ENCODE data around the gene CCDC146.
"Not testable (repeated sequence)": the region's sequence is repeated elsewhere in the genome, so short reads cannot be mapped to it uniquely, and the experiment has no call there.

The CCDC146 gene, protein sequence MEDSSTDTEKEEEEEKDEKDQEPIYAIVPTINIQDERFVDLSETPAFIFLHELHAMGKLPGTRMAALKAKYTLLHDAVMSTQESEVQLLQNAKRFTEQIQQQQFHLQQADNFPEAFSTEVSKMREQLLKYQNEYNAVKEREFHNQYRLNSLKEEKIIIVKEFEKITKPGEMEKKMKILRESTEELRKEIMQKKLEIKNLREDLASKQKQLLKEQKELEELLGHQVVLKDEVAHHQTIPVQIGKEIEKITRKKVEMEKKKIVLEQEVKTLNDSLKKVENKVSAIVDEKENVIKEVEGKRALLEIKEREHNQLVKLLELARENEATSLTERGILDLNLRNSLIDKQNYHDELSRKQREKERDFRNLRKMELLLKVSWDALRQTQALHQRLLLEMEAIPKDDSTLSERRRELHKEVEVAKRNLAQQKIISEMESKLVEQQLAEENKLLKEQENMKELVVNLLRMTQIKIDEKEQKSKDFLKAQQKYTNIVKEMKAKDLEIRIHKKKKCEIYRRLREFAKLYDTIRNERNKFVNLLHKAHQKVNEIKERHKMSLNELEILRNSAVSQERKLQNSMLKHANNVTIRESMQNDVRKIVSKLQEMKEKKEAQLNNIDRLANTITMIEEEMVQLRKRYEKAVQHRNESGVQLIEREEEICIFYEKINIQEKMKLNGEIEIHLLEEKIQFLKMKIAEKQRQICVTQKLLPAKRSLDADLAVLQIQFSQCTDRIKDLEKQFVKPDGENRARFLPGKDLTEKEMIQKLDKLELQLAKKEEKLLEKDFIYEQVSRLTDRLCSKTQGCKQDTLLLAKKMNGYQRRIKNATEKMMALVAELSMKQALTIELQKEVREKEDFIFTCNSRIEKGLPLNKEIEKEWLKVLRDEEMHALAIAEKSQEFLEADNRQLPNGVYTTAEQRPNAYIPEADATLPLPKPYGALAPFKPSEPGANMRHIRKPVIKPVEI

DNA sequence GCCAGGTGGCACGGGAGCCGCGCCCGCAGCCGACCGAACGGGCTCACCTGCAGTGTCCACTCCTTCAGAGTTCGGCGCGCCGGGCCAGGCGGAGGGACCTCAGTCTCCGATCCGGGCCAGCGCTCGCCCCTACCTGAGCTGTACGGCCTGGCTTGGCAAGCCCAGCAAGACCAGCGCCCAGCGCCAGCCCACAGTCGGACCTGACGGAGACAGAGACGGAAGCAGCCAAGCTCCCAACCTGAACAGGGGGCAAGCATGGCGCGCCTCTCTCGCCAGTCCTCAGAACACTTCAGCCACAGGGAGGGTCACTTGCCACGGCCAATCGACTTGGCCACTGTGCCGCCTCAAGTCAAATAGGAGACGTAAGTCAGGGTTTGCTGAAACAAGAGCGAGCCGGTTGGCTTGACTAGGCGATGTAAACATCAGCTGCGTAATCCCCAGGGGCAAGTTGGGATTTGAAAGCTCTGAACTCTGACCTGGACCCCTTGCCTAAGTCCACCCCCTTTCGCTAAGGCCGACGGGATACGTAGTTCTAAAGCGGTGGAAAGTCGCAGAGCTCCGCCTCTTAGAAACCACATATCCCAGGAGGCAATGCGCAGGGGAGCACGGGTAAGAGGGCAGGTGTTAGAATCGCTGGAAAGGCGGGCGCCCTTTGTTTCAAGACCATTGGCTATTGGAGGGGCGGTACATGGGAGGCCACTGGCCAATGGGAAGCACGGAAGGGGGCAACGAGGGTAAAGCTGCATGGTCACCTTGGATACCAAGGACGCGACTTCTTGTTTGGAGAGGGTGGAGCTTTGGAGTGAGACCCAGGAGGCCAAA lies at the start of gene CCDC146:
TSS of gene CCDC146 (plus strand) at position 756 of the 822 bp plus-strand sequence. CDS start 45,054 bp downstream, outside the sequence.
- DNase-seq (ENCODE audit: low read depth in 2 of 2): peak; percentile 89 to 90

DNA sequence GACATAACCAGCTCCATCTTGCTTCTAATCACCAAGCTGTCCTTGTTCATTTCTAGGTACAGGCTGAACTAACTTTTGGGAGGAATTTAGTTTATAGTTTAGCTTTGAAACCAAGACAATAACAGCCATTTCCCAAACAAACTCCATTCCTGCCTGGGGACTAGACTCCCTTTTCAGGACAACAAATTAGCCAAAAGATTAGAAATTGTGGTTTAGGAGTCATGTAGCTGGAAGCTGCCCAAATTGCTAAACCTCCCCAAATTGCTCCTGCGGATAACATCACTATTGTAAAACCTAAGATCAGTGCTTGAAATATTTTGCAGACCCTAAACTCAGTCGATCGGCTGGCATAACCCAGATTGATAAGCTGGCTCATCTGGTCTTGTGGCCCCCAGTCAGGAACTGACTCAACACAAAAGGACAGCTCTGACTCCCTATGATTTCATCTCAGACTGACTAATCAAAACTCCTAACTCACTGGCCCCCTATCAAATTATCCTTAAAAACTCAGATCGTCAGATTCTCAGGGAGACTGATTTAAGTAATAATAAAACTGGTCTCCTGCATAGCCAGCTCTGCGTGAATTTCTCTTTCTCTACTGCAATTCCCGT lies 47.5 kb upstream of the CCDC146 start:
- DNase-seq (ENCODE audit: low read depth in 2 of 2): not testable (repeated sequence)

DNA sequence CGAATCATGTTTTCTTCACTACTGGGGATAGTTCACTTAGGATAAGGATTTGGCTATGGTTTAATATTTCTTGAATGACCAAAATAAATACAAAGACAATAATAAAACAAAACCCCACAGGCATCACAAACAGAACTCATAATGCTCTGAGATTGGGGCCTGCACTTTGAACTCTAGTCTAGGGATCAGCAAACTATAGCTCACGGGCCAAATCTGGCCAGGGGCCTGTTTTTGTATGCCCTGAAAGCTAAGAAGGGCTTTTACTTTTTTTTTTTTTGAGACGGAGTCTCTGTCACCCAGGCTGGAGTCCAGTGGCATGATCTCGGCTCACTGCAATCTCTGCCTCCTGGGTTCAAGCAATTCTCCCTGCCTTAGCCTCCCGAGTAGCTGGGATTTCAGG lies 45.4 kb upstream of the CCDC146 start:
- not testable (repeated sequence) for DNase-seq (ENCODE audit: low read depth in 2 of 2)

DNA sequence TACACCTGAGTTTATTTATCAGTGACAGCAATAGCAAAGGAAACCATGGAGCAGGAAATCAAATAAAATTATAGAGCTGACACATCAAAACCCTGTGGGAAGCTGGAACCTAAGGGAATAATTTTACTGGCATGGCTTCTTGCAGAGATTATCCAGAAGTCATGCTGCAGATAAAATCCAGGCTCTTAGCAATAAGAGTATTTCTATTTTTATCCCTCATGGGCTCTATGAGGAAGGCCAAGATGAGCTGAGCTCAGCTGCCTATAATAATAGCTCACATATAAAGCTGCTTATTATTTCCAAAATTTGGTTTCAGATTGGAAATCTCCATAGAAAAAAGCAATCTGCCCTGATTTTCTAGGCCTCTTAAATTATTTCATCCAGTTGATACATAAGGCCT lies 43.3 kb upstream of the CCDC146 start:
- DNase-seq (ENCODE audit: low read depth in 2 of 2): not testable (repeated sequence)

DNA sequence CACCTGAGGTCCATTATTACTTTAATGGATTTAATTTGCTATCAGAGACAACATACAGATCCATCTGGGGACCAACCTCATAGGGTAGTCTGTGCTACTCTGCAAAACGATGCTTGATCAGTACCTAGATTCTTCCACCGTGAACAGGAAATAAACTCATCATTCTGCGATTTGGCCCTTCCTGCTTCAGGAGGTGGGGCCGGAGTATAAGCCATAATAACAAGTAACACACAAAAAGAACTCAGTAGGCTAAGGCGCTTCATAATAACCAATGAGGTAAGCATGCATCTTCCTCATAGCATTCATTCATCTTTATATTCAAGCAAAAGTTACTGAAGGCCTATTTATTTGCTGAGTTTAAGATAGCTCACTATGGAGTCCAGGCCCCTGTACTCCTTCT lies 42.8 kb upstream of the CCDC146 start:
- not testable (repeated sequence) for DNase-seq (ENCODE audit: low read depth in 2 of 2)

DNA sequence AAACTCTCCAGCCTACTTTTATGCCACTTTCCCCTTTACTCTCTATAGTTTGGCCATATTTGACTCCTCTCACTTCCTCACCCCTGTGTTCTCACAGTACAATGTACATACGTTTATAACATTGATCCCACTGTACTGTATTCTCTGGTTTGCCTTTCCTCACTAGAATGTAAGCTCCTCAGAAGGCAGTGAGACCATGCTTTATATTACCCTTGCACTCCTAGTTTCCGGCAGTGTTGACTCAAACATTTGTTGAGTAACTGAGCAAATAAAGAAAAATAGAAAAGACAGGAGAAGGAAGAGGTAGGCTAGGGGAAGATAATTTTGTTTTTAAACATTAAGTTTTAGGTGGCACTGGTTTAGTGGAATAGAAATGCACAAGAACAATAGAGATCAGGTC lies 42.2 kb upstream of the CCDC146 start:
- not testable (repeated sequence) for DNase-seq (ENCODE audit: low read depth in 2 of 2)

DNA sequence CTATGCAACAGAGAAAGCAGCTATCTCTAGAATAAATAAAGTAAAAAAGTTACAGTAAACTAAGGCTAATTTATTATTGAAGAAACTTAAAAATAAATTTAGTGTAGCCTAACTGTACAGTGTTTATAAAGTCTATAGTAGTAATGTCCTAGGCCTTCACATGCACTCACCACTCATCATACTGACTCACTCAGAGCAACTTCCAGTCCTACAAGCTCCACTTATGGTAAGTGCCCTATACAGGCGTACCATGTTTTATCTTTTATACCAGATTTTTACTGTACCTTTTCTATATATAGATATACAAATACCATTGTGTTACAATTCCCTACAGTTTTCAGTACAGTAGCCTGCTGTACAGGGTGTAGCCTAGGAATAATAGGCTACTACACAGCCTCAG lies 40.2 kb upstream of the CCDC146 start:
- DNase-seq (ENCODE audit: low read depth in 2 of 2): not testable (repeated sequence)

DNA sequence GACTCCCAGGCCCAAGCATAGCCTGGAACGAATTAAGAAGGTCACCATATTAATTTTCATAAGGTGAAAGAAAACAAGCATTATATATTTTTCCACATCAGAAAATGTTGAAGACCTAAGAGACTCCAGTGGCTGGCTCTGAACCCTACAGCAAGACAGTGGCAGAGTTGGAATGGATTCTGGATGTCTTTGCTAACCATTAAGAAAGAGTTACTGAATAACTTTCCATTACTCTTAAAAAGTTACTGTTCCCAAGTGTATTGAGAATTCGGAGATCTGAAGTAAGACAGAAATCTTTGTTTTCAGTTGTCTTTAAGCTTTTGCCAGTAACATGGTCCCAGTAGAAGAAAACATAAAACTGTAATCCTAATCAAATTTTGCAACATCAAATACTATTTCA lies 30.1 kb upstream of the CCDC146 start:
- DNase-seq (ENCODE audit: low read depth in 2 of 2): not testable (repeated sequence)

DNA sequence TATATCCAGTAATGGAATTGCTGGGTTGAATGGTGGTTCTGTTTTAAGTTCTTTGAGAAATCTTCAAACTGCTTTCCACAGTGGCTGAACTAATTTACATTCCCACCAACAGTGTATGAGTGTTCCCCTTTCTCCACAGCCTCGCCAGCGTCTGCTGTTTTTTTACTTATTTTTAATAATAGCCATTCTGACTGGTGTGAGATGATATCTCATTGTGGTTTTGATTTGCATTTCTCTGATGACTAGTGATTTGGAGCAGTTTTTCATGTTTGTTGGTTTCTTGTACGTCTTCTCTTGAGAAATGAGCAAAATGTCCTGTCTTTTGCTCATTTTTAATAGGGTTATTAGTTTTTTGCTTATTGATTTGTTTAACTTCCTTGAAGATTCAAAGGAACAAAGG lies 21.9 kb upstream of the CCDC146 start:
- not testable (repeated sequence) for DNase-seq (ENCODE audit: low read depth in 2 of 2)

DNA sequence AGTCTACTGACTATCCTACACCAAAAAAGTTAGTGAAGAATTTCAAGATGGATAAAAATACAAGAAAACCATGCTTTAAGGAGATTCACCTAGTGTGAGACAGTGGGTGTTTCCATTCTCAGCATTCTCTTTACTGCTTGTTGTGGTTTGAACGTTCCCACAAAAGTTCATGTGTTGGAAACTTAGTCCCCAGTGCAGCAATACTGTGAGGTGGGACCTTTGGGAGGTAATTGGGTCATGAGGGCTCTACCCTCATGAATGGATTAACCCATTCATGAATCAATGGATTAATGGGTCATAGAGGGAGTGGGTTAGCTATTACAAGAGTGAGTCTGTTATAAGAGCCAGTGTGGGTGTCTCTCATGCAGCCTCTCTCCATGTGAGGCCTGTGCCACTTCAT lies 21.2 kb upstream of the CCDC146 start:
- not testable (repeated sequence) for DNase-seq (ENCODE audit: low read depth in 2 of 2)

DNA sequence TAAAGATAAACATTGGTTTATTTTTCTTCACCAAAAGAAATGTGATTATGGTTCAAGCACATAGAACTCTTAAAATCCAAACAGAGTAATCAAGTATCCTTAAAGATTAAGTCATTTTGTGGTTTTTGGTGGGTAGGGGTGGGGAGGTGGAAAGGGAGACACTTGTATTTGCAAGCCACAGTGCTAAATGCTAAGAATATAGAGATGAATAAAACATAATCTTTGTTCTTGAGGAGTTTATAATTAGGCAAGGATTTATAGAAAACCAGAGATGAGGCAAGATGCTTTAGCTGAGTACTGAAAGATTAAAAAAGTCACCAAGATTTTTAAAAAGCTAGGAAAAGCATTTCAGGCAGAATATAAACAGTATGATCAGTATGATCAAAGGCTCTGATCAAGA lies 19.7 kb upstream of the CCDC146 start:
- not testable (repeated sequence) for DNase-seq (ENCODE audit: low read depth in 2 of 2)

DNA sequence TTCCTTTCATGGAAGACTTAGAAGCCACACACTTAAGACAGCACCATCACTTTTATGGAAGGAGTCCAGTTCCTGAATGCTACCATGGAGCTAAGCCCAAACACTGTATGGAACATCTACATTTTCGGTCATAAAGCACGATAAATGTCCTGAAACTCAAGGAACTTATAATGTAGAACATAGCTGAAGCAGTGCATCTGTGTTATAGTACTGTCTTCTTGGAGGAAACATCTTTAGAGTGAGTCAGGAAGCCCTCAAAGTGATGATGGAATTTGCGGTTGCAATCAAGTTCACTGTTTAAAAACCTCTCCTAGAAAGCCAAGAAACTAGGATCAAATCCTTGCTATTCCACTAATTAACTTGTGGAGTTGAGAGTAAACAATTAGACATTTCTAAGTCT lies 16.5 kb upstream of the CCDC146 start:
- not testable (repeated sequence) for DNase-seq (ENCODE audit: low read depth in 2 of 2)

DNA sequence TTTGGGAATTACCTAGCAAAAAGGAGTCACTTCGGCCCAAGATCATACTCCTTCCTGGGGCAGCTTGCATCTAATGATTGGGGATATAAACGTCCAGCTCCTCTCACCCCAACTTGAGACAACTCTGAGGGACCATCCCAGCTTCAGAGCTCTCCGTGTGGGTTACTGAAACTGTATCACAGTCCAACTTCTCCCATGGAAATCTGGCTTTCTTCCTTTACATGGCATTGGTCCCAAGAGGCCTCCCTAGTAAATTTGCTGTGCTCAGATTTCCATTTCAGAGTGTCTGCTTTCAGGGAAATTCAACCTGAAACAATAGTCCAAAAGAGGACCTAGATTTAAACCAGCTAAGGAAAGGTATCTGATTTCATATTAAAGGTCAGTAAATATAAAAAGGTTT lies 14.8 kb upstream of the CCDC146 start:
- not testable (repeated sequence) for DNase-seq (ENCODE audit: low read depth in 2 of 2)

DNA sequence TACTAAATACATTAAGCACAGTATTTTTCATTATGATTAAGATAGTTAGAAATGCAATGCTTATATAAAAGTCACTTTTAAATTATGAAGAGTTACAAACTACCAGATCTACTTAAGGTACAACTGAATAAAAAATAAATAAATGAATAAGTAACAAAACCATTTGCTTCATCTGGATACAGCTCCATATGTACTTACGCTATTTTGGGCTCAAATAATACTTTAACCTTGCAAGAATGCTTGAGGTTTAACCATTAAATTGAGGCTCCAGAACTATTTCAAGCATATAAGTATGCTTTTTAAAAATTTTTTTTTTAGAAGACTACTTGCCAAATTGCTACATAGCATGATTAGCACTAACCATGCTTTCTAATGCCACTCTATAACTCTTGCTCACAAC lies 14.1 kb upstream of the CCDC146 start:
- DNase-seq (ENCODE audit: low read depth in 2 of 2): not testable (repeated sequence)

DNA sequence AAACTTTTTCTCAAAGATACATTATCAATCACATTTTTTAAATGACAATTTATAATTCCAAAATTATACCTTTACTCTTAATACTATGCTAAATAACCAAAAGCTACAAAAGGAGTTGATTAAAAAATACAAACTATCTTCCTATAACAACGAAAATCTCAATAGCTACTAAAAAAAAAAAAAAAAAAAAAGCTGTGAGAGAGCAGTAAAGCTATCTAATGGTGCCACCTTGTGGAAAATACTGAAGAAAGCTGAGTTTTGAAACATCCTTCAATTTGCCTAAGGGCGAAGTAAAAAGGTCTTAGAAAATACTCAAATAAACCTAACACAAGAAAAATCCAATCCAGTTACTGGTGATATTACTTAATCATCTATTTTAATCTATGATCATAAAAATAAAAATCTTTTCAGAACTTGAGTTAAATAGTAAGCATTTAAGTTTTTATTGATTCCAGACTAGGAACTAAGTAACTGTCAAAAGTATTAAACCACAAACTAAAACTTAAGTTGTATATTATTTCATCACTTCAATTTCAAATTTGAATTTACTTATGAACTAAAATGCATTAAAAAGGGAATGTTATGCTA lies 9.6 kb upstream of the CCDC146 start:
- not testable (repeated sequence) for DNase-seq (ENCODE audit: low read depth in 2 of 2)

DNA sequence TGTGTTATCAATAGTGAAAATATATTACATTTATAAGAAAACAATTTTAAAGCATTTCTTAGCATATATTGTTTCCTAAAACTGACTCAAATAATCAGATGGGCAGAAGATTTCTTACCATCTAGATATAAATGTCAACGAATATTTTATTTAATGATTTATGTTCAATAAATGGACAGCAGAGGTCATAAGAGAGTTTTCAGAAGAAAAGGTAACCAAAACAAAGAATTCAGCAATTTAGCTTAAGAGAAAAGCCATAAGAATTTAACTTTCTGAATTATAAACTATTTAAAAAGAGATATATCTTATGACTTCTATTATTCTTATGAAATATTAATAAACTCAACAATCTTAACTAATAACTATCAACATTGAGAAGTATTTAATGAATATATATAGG lies 3.1 kb downstream of the CCDC146 start:
- DNase-seq (ENCODE audit: low read depth in 2 of 2): not testable (repeated sequence)

DNA sequence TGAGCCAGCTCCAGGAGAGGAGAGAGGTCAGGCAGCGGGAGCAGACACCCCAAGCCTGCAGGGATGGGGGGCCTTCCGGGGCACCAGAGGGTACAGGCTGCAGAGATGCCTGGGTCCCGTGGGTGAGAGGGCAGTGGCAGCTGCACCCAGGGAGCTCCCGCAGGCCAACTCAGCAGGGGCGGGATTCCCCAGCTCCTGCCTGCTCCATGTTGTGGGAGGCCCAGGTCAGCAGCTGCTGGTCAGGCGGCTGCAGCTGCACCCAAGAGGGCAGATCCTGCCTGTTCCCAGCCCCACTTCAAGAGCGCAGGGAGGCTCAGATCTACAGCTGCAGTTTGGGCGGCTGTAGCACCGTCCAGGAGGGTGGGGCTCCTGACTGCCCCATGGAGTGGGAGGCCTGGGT lies 4.6 kb downstream of the CCDC146 start:
- not testable (repeated sequence) for DNase-seq (ENCODE audit: low read depth in 2 of 2)

DNA sequence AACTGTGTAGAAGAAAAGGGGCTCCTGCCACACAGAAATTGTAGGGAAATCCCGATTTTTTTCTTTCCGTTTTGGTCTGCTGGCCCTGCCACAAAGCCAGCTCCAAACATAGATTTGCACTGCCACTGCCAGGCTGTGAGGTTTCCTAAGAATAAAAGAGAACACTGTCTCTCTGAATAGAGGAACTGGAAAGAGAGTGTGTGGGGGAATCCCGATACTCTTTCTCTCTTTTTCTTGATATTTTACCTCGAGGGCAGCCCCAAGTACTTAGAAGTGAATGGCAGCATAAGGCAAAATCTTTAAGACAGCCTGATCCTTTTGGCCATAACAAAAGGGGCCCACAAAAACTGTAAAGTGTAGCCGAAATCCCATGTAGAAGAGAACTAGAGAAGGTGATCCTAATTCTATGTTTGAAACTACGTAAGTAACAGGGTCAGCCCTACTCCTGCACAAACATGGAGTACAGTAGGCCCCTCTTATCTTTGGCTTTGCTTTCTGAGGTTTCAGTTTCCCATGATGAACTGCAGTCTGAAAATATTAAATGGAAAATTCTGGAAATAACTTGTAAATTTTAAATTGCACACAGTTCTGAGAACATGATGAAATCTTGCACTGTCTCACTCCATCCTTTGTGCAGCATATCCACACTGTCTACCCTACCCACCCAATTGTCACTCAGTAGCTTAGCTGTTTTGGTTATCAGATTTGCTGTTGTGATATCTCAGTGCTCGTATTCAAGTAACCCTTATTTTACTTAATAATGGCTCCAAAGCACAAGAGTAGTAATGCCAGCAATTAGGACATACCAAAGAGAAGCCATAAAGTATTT lies 6.4 kb downstream of the CCDC146 start:
- not testable (repeated sequence) for DNase-seq (ENCODE audit: low read depth in 2 of 2)

DNA sequence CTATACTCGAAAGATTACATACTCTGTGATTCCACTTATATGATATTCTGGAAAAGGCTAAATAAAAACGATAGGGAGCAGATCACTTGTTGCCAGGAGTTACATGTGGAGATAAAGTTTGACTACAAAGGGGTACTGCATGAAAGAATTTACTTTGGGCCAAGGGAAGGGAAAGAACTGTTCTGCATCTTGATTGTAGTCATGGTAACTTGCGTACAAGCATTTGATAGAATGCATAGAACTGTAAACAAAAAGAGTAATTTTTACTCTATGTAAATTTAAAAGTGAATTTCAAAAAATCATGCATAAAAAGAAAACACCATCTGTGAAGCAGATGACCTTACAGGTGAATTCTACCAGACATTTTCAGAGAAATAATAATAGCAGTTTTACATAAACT lies 9.4 kb downstream of the CCDC146 start:
- not testable (repeated sequence) for DNase-seq (ENCODE audit: low read depth in 2 of 2)

DNA sequence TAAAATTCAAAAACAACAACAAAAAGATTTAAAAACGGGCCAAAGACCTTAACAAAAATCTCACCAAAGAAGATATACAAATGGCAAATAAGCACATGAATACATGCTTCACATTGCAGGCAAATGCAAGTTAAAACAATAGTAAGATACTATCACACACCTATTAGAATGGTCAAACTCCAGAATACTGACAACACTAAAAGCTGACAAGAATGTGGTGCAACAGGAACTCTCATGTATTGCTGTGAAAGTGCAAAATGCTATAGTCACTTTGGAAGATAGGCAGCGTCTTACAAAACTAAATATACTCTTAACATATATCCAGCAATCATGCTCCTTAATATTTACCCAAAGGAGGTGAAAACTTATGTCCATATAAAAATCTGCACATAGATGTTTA lies 16.3 kb downstream of the CCDC146 start:
- not testable (repeated sequence) for DNase-seq (ENCODE audit: low read depth in 2 of 2)

Data from fibroblast of skin of left biceps (primary cell).